WTC11 (cell line): Measurements from ENCODE around the gene TBCEL. TPM values are rescaled to one million over a fixed set of nuclear protein-coding genes. Genes with fewer than 3 reads are reported as not detected.

Experiments
- ATAC-seq: fragments of 200-7000 bp; cut with Tn5 transposase; 2 replicates; pipeline ENCODE4 v1.10.0; 2021; ENCODE audit warnings: mild to moderate bottlenecking, moderate library complexity
- CTCF ChIA-PET: fragments of 300-600 bp; sonication (Branson Sonifier 250); formaldehyde crosslinking; loops from one replicate; lab custom pipeline; 2021; ENCODE audit warnings: antibody characterized with exemption; lab: Charles Lee
- POLR2A ChIA-PET: fragments of 350-600 bp; sonication (Branson Sonifier 250); formaldehyde crosslinking; loops from one replicate; lab custom pipeline; 2021; ENCODE audit warnings: antibody characterized with exemption; lab: Charles Lee
- DNase-seq: peaks from one replicate; pipeline ENCODE4 v3.0.0; 2021; ENCODE audit warnings: low spot score
- H3K27ac Mint-ChIP-seq: 2 replicates; pipeline ENCODE4 v1.8.0; 2021; ENCODE audit warnings: mixed read lengths
- H3K27me3 Mint-ChIP-seq: 2 replicates; pipeline ENCODE4 v1.8.0; 2021; ENCODE audit warnings: low read depth, mild to moderate bottlenecking, moderate library complexity, mixed read lengths
- H3K36me3 Mint-ChIP-seq: 2 replicates; pipeline ENCODE4 v1.8.0; 2021; ENCODE audit warnings: mixed read lengths
- H3K4me1 Mint-ChIP-seq: 2 replicates; pipeline ENCODE4 v1.8.0; 2022; ENCODE audit warnings: mixed read lengths
- H3K4me3 Mint-ChIP-seq: 2 replicates; pipeline ENCODE4 v1.8.0; 2021; ENCODE audit warnings: mild to moderate bottlenecking, moderate library complexity, mixed read lengths
- H3K9me3 Mint-ChIP-seq: 2 replicates; pipeline ENCODE4 v1.8.0; 2021; ENCODE audit warnings: mixed read lengths
- CREM ChIP-seq: sonication (generic); formaldehyde crosslinking; IDR thresholded peaks from 2 replicates; pipeline ENCODE4 v1.8.1; 2022; ENCODE audit warnings: mild to moderate bottlenecking, missing genetic modification reagents, moderate library complexity
- FOXP1 ChIP-seq: sonication (generic); formaldehyde crosslinking; IDR thresholded peaks from 2 replicates; pipeline ENCODE4 v1.8.0; 2022; ENCODE audit warnings: missing genetic modification reagents, mild to moderate bottlenecking, moderate library complexity, borderline replicate concordance
- HMGA2 ChIP-seq: fragments of 250-450 bp; sonication (Bioruptor Pico); IDR thresholded peaks from 2 replicates; pipeline ENCODE4 v1.4.0; 2021; ENCODE audit warnings: mild to moderate bottlenecking, moderate library complexity
- IRF2 ChIP-seq: sonication (generic); formaldehyde crosslinking; IDR thresholded peaks from 2 replicates; pipeline ENCODE4 v1.8.0; 2022; ENCODE audit warnings: low read depth, missing genetic modification reagents, borderline replicate concordance
- MXD4 ChIP-seq: fragments of 250-450 bp; sonication (Bioruptor Pico); IDR thresholded peaks from 2 replicates; pipeline ENCODE4 v1.8.0; 2021; ENCODE audit warnings: mild to moderate bottlenecking, moderate library complexity, borderline replicate concordance
- PRRX2 ChIP-seq: fragments of 250-450 bp; sonication (Bioruptor Pico); IDR thresholded peaks from 2 replicates; pipeline ENCODE4 v1.8.0; 2021; ENCODE audit warnings: mild to moderate bottlenecking
- ZNF219 ChIP-seq: sonication (generic); formaldehyde crosslinking; IDR thresholded peaks from 2 replicates; pipeline ENCODE4 v1.8.0; 2023; ENCODE audit warnings: missing genetic modification reagents, mild to moderate bottlenecking, borderline replicate concordance
- ZNF423 ChIP-seq: fragments of 250-450 bp; sonication (Bioruptor Pico); IDR thresholded peaks from 2 replicates; pipeline ENCODE4 v2.1.2; 2022; ENCODE audit warnings: mild to moderate bottlenecking, moderate library complexity
- total RNA-seq: library from RNA; stranded (reverse); gene quantifications from 3 replicates; pipeline ENCODE4 v1.2.3, GENCODE V29; 2021
- TF ChIP-seq, protein P1 (sequence below): fragments of 250-450 bp; sonication (Bioruptor Pico); IDR thresholded peaks from 2 replicates; pipeline ENCODE4 v1.9.0; 2021; ENCODE audit warnings: moderate library complexity, mild to moderate bottlenecking, inconsistent platforms, borderline replicate concordance
- TF ChIP-seq, protein P2 (sequence below): sonication (generic); formaldehyde crosslinking; IDR thresholded peaks from 2 replicates; pipeline ENCODE4 v1.8.0; 2023; ENCODE audit warnings: missing genetic modification reagents, mild to moderate bottlenecking, borderline replicate concordance
- TF ChIP-seq, protein P3 (sequence below): fragments of 200-600 bp; IDR thresholded peaks from 2 replicates; pipeline ENCODE4 v1.8.0; 2022; ENCODE audit warnings: antibody characterized with exemption
- TF ChIP-seq, protein P4 (sequence below): sonication (generic); formaldehyde crosslinking; IDR thresholded peaks from 2 replicates; pipeline ENCODE4 v1.8.0; 2023; ENCODE audit warnings: missing genetic modification reagents
- TF ChIP-seq, protein P5 (sequence below): sonication (generic); formaldehyde crosslinking; IDR thresholded peaks from 2 replicates; pipeline ENCODE4 v1.8.1; 2022; ENCODE audit warnings: low read depth, mild to moderate bottlenecking, moderate library complexity, missing genetic modification reagents, borderline replicate concordance
- TF ChIP-seq, protein P6 (sequence below): fragments of 250-450 bp; sonication (Bioruptor Pico); IDR thresholded peaks from 2 replicates; pipeline ENCODE4 v1.9.0; 2021; ENCODE audit warnings: mild to moderate bottlenecking, borderline replicate concordance

The TBCEL gene
- total RNA-seq, 1 experiment from 2014 or later: 9.5 TPM

DNA sequence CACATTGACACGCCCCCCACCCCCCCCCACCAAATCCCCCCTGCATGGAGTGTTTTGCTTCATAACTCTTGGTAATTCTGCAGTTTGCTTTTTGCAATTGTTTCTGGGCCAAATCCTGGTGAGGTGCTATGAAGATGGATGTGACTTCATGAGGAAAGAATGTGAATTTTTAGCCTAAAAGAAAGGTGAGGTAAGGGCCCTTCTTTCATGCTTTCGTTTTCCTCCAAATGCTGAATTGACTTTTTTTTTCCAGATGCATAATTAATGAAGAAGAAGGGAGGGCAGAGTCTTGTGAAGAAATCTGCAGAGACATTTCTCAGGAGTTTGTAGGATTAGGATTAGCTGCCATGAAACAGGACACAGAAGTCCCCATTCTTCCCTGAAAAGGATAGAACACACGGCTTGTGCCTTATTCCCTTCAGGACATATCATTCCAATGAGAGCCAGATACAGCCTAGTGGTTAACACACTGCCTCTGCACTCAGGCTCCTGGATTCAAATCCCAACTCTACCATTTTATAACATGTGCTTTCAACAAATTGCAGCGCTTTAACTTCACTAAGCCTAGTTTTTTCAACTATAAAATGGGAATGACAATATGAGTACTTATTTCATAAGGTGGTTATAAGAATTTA lies 19.6 kb upstream of the TBCEL start:
- peaks cover 11% of the 10 kb centered on the region for H3K4me1 Mint-ChIP-seq

More for the DNA sequence above, 19.6 kb upstream of the TBCEL start:
- no peaks in the 10 kb centered on the region for H3K36me3 Mint-ChIP-seq
- DNase-seq (no peak), ATAC-seq (peak; percentile 64)
- no peak overlapping the region for H3K4me3 Mint-ChIP-seq
- ChIA-PET POLR2A (no interaction called here), CTCF (no interaction called here)
- H3K9me3 Mint-ChIP-seq: peaks cover 24% of the 10 kb centered on the region
- H3K27me3 Mint-ChIP-seq: no peaks in the 10 kb centered on the region; the same call in 1 of the 2 replicates
- TF ChIP-seq, protein P1, sequence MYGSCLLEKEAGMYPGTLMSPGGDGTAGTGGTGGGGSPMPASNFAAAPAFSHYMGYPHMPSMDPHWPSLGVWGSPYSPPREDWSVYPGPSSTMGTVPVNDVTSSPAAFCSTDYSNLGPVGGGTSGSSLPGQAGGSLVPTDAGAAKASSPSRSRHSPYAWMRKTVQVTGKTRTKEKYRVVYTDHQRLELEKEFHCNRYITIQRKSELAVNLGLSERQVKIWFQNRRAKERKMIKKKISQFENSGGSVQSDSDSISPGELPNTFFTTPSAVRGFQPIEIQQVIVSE (CRISPR knock-in tag): no peak
- TF ChIP-seq, protein P2, sequence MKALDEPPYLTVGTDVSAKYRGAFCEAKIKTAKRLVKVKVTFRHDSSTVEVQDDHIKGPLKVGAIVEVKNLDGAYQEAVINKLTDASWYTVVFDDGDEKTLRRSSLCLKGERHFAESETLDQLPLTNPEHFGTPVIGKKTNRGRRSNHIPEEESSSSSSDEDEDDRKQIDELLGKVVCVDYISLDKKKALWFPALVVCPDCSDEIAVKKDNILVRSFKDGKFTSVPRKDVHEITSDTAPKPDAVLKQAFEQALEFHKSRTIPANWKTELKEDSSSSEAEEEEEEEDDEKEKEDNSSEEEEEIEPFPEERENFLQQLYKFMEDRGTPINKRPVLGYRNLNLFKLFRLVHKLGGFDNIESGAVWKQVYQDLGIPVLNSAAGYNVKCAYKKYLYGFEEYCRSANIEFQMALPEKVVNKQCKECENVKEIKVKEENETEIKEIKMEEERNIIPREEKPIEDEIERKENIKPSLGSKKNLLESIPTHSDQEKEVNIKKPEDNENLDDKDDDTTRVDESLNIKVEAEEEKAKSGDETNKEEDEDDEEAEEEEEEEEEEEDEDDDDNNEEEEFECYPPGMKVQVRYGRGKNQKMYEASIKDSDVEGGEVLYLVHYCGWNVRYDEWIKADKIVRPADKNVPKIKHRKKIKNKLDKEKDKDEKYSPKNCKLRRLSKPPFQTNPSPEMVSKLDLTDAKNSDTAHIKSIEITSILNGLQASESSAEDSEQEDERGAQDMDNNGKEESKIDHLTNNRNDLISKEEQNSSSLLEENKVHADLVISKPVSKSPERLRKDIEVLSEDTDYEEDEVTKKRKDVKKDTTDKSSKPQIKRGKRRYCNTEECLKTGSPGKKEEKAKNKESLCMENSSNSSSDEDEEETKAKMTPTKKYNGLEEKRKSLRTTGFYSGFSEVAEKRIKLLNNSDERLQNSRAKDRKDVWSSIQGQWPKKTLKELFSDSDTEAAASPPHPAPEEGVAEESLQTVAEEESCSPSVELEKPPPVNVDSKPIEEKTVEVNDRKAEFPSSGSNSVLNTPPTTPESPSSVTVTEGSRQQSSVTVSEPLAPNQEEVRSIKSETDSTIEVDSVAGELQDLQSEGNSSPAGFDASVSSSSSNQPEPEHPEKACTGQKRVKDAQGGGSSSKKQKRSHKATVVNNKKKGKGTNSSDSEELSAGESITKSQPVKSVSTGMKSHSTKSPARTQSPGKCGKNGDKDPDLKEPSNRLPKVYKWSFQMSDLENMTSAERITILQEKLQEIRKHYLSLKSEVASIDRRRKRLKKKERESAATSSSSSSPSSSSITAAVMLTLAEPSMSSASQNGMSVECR: no peak
- TF ChIP-seq, protein P3, sequence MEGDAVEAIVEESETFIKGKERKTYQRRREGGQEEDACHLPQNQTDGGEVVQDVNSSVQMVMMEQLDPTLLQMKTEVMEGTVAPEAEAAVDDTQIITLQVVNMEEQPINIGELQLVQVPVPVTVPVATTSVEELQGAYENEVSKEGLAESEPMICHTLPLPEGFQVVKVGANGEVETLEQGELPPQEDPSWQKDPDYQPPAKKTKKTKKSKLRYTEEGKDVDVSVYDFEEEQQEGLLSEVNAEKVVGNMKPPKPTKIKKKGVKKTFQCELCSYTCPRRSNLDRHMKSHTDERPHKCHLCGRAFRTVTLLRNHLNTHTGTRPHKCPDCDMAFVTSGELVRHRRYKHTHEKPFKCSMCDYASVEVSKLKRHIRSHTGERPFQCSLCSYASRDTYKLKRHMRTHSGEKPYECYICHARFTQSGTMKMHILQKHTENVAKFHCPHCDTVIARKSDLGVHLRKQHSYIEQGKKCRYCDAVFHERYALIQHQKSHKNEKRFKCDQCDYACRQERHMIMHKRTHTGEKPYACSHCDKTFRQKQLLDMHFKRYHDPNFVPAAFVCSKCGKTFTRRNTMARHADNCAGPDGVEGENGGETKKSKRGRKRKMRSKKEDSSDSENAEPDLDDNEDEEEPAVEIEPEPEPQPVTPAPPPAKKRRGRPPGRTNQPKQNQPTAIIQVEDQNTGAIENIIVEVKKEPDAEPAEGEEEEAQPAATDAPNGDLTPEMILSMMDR: no peak
- TF ChIP-seq PRRX2 (CRISPR knock-in tag) (no peak), FOXP1 (CRISPR knock-in tag) (no peak), MXD4 (CRISPR knock-in tag) (no peak), HMGA2 (CRISPR knock-in tag) (no peak), ZNF219 (no peak), CREM (CRISPR knock-in tag) (no peak), IRF2 (CRISPR knock-in tag) (no peak), ZNF423 (no peak)
- TF ChIP-seq, protein P4, sequence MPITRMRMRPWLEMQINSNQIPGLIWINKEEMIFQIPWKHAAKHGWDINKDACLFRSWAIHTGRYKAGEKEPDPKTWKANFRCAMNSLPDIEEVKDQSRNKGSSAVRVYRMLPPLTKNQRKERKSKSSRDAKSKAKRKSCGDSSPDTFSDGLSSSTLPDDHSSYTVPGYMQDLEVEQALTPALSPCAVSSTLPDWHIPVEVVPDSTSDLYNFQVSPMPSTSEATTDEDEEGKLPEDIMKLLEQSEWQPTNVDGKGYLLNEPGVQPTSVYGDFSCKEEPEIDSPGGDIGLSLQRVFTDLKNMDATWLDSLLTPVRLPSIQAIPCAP (CRISPR knock-in tag): no peak
- TF ChIP-seq, protein P5, sequence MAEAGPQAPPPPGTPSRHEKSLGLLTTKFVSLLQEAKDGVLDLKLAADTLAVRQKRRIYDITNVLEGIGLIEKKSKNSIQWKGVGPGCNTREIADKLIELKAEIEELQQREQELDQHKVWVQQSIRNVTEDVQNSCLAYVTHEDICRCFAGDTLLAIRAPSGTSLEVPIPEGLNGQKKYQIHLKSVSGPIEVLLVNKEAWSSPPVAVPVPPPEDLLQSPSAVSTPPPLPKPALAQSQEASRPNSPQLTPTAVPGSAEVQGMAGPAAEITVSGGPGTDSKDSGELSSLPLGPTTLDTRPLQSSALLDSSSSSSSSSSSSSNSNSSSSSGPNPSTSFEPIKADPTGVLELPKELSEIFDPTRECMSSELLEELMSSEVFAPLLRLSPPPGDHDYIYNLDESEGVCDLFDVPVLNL (CRISPR knock-in tag): no peak
- TF ChIP-seq, protein P6, sequence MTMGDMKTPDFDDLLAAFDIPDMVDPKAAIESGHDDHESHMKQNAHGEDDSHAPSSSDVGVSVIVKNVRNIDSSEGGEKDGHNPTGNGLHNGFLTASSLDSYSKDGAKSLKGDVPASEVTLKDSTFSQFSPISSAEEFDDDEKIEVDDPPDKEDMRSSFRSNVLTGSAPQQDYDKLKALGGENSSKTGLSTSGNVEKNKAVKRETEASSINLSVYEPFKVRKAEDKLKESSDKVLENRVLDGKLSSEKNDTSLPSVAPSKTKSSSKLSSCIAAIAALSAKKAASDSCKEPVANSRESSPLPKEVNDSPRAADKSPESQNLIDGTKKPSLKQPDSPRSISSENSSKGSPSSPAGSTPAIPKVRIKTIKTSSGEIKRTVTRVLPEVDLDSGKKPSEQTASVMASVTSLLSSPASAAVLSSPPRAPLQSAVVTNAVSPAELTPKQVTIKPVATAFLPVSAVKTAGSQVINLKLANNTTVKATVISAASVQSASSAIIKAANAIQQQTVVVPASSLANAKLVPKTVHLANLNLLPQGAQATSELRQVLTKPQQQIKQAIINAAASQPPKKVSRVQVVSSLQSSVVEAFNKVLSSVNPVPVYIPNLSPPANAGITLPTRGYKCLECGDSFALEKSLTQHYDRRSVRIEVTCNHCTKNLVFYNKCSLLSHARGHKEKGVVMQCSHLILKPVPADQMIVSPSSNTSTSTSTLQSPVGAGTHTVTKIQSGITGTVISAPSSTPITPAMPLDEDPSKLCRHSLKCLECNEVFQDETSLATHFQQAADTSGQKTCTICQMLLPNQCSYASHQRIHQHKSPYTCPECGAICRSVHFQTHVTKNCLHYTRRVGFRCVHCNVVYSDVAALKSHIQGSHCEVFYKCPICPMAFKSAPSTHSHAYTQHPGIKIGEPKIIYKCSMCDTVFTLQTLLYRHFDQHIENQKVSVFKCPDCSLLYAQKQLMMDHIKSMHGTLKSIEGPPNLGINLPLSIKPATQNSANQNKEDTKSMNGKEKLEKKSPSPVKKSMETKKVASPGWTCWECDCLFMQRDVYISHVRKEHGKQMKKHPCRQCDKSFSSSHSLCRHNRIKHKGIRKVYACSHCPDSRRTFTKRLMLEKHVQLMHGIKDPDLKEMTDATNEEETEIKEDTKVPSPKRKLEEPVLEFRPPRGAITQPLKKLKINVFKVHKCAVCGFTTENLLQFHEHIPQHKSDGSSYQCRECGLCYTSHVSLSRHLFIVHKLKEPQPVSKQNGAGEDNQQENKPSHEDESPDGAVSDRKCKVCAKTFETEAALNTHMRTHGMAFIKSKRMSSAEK (CRISPR knock-in tag): no peak
- H3K27ac Mint-ChIP-seq: no peak overlapping the region
